CD4-positive, alpha-beta T cell treated with Interleukin-17A for 1 hour (primary cell): ENCODE measurements around the gene COL11A2.

Source experiments
- DNase-seq: peaks from one replicate; pipeline ENCODE4 v3.0.0-alpha.2; 2020

The COL11A2 gene

DNA sequence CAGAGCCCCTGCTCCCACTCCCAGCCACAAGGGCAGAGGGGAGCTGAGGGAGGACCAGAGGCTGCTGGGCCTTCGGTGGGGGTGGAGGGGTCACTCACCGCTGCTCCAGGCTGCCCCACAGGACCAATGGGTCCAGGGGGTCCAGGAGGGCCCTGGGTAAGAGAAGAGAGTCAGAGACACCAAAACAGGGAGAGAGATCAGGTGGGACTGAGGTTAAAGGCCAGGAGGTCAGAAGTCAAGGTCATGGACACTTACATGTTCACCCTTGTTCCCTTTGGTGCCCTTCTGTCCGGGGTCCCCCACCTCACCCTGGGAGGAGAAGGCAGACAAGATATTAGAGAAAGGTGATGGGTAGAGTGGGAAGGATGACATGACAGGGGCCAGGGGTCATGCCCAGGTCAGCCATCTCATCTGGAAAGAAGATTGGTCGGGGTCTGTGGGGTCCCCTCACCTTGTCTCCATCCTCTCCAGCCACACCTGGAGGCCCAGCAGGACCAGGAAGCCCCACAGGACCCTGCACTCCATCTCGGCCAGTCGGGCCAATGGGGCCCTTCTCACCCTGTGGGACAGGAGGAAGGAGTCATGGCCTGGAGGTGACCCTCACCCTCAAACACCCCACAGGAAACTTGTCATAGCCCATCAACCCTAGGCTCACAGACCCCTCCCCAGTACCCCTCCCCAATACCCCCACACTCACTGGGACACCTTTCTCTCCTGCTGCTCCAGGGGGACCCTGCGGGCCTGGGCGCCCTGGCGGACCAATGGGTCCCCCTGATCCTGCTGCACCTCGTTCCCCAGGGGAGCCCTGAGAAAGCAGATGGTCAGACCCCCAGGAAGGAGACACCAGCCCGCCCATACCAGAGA is 21.0 kb downstream of the COL11A2 start:
- DNase-seq = no peak

DNA sequence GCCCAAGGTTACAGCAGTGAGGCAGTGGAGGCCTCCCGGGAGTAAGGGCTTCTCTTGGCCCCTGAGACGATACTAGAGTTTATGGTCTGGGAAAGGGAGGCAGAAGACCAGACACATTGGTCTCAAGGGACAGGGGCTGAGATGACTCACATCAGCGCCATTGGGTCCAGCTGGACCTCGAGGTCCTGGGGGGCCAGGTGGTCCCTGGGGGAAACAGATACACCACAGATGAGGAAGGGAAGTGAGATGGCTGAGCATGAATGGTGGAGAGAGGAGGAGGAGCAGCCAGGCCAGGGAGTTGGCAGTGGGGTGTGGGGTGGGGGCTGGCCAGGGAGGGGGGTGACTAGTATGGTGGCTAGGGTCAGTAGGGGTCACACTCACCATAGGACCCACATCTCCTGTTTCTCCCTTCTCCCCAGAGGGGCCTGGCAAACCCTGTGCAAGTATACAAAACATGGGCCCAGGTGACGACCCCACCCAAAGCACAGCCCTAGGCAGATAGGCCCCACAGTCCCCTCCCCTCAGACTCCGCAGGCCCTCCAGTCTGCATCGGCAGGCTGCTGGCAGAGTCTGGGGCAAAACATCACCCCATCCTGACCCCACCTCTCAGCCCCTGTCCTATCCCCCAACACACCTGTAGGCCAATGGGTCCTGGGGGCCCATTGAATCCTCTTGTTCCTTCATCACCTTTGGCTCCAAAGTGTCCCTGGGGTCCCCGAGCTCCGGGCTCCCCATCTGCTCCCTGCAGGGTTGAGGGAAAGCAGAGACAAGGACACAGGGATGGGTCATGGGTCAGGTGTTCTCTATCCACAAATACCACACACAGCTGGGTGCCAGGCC is 21.9 kb downstream of the COL11A2 start:
- DNase-seq = no peak

DNA sequence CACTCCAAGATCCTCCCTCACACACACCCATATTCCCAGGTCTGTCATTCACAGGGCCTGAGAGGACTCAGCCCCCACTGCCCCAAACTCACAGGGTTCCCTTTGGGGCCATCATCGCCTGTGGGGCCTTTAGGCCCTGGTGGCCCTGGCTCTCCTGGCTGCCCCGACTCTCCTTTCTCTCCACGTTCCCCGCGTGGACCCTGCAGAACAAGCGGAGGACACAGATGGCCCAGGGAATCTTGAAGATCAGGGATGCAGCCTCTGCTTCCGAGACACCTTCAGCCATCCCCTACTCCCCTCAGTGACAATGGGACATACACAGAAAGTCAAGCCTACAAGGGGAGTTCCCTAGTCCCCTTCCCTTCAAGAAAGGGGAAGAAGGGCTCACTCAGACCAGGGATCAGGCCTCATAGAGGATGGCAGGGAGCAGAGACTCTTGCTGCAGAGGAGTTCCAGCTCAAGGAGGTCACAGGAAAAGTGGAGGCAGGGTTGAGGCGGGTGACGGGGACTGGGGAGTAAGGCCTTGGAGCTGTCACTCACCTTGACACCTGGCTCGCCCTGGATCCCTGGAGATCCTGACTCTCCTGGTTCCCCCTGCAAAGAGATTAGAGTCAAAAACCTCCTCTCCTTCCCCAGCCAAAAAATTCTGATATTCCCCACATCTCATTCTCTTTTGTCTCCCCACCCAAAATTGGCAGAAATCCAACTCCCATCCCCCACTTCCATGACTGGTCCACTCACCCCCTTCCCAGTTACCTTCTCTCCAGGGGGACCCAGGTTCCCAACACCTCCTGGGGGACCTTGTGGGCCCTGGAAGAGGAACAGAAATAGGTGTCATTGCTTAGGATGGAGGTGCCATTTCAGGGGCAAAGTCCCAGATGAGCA is 22.7 kb downstream of the COL11A2 start:
- no peak for DNase-seq

DNA sequence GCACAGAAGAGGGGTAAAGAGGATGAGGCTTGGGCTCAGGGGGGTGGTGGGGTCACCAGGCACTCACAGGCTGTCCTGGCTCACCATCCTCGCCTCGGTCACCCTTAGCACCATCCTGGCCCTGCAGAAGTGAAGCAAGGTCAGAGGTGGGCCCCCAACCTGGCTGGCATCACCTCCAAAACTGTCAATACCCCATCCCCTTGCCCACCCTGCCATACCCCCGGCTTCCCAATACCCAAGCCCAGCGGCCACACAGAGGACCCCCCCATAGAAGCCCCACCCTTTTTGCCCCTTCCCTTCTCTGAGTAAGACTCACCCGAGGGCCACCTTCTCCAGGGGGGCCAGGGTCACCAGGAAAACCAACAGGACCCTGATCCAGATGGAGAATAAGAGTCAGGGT is 23.6 kb downstream of the COL11A2 start:
- DNase-seq = no peak

DNA sequence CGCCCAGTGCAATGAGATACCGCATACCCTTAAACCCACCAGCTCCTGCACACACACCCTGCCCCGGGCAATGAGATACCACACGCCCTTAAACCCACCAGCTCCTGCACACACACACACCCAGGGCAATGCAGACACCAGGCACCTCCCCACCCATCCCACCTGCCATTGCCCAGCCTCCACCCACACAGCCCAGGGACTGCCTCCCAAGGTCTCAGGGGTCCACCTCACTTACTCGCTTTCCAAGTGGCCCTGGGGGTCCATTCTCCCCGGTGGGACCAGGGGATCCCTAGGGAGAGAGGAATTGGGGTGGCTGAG is 24.0 kb downstream of the COL11A2 start:
- DNase-seq = no peak

DNA sequence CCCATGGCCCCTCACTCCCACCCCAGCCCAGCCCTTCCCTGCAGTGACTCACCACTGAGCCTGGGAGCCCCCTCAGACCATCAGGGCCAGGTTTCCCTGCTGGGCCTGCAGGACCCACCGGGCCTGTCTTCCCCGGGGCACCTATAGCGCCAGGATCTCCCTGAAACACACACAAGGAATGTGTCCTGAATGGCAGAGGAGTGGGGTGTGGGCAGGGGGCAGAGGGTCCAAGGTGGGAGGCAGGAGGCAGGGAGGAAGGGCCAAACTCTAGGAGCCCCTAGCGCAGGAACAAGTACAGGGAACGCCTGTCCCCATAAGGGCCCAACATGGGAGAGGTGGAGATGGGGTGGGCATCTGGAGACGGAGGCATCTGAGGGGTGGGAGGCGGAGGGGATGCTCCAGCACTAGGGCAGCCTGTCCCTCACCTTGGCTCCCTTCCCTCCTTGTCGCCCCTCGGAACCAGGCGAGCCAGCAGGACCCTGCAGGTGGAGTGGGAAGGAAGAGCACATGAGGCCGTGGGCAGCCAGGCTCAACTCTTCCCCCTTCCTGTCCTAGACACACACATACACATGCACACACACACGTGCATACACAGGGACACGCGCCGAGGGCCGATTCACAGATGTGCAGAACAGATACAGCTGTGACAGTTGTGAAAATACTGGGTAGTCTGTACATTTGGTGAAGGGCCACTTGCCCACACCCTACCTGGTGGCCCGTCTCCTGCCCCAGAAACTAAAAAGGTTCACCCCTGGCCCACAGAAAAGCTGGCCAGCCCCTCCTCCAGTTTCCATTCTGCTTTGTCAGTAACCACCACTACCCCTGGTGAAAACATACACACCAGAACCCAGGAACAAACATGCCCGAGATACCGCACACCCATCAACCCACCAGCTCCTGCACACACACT is 24.6 kb downstream of the COL11A2 start:
- no peak for DNase-seq

DNA sequence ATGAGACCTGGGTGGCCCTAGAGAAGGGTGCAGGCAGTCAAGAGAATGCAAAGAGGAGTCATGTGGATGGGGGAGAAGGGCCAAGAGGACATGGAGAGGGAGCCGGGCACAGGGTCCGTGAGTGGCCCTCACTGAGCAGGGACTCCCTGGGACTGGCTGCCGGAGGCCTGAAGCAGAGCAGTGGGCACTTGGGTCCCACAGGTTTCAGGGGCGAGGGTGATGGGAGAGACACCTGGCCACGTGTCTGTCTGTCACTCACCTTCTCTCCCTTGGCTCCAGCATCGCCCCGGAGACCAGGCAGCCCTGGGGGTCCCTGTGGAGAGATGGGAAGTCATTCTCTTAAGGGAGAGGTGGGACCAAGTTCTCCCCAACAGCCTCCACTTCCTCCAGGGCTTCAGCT is 25.5 kb downstream of the COL11A2 start:
- DNase-seq = no peak

DNA sequence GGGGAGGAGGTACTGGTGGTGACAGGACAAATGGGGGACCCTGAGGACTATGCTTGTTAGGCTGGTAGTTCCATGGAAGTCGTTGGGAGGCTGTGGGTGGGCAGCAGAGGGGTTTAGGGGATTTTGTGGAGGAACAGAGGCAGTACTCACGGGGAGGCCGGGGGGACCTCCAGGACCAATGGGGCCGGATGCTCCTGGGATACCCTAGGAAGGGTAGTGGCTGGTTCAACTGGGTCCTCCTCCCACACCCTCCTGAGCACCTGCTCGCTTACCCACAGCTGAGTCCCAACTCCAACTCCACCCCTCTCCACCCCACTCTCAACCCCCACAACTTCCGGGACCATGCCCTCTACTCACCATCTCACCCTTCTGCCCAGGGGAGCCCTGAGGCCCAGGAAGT is 25.9 kb downstream of the COL11A2 start:
- DNase-seq = no peak

DNA sequence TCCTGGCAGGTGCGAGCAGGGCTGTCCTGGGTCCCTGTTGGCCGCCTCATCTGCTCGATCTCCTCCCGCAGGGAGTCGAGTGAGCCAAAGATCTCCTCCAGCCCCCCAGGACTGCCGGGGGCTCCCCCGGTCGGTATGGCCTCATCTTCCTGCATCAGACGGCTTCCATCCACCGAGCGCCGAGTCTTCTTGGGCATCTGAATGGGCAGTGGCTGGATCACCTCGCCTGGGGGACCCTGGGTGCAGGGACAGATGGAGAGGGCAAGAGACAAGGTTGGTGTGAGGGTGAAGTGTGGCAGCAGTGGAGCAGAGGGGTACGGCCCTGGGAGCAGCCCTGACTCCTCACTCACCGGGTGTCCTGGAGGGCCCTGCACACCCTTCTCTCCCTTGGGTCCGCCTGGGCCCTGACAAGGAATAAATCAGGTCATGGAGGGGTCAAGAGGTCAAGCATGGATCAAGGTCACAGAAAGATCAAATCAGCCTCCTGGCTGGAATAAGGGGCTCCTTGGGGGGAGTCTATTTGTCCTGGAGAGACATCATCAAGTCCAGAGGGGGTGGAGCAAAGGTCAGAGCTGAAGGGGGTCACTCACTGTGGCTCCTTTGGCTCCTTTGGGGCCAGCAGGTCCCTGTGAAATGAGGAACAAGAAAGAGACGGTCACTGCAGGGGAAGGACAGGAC is 26.5 kb downstream of the COL11A2 start:
- no peak for DNase-seq

DNA sequence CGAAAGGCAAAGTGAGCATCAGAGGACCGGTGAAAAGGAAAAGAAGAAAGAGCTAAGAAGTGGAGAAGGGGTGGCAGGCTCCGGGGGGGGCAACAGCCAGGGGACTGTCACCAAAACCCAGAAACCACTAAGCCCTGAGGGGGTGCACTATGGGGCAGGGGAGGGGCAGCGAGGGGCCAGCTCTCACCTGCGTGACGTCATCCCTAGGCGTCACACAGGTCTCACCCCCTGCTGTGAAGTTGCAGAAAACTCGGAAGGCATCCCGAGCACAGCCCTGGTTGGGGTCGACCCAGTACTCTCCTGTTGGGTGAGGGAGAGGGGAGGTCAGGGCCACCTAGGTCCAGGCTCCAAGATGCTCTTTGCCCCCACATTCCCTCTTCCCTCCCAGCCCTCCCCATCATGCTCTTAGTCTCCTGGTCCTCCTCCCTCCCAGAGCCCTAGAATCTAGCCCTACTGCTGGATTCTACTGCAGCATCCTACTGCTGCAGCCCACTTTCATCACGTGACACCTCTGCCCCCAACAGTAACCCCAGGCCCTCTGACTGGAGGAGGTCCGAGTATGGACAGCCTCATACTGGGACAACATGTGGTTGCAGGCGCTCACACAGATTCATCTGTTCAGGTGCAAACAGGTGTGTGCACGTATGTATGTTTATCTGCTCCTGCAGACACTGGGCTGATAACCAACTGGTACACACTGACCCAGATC is 27.4 kb downstream of the COL11A2 start:
- no peak for DNase-seq

DNA sequence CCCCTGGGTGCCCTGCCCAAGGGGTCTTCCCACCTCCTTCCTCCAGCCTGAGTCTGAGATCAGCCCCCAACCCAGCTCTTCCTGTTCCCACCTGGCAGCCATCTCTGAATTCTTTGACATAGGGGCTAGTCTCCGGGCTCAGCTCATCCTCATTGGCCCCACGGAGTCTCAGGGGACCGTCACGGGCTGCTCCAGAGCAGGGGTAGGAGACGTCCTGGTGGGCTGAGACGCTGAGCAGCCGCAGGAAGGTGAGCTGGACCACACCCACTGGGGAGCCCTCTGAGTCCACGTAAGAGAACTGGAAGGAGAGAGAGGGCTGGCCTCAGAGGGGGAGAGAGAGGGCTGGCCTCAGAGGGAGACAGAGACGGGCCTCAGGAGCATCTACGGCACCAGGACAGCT is 28.1 kb downstream of the COL11A2 start:
- DNase-seq = no peak

DNA sequence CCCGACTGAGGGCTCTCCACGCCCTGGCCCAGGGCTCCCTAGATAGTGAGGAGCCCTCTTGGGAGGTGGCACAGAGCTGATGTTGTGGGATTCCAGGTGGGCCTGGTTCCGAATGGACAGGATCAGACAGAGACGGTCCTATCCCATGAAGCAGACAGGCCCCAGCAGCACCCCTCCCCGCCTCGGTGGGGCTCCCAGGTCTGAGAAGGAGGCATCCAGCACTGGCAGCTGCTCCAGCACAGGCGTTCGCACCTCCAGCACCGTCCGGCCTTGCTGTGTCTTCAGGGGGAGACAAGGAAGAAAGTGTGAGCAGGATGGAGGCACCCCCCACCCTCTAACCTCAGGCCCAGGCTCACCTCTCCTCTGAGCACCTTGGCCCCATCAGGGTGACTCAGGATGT is 28.7 kb downstream of the COL11A2 start:
- DNase-seq = no peak

DNA sequence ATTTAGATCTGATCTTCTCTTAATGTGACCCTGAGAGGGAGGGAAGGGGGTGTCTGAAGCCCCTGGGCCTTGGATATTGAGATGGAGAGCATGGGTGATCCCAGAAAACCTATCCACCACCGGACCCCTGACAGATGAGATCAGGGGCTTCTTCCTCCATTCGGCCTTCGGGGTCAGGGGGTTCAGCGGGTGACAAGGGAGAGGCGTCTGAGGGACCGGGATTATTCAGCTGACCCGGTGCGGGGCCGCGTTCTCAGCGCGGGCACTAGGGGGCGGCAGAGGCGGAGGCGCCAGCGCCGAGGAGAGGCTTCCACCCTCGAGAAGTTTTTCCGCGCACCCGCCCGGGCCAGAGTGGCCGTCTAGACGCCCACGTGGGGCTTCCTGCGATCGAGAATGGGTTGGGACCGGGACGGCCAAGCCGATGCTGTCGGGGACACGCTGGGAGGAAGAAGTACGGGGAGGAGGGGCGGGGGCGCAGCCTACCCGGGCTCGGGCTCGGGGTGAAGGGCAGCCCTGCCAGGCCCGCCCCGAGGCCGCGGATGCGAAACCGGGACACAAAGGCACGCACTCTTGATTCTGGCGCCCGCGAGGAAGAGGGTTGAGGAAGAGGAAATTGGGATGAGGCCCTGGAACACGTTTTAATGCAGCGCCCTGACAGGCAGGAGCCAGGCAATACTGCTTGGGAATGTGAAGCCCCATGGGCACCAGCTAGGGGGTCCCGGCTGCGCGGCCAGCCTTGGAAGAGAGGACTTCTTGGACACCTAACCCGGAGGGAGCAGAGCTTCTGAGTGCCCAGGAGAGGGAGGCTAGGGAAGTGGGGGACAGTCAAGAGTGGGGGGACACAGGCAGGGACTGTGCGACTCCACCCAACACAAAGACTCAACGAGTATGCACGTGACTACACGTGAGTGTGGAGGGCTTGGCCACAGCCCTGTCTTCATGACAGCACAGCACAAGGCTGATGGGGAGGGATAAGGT is 30.6 kb downstream of the COL11A2 start:
- DNase-seq = peak; percentile 85

DNA sequence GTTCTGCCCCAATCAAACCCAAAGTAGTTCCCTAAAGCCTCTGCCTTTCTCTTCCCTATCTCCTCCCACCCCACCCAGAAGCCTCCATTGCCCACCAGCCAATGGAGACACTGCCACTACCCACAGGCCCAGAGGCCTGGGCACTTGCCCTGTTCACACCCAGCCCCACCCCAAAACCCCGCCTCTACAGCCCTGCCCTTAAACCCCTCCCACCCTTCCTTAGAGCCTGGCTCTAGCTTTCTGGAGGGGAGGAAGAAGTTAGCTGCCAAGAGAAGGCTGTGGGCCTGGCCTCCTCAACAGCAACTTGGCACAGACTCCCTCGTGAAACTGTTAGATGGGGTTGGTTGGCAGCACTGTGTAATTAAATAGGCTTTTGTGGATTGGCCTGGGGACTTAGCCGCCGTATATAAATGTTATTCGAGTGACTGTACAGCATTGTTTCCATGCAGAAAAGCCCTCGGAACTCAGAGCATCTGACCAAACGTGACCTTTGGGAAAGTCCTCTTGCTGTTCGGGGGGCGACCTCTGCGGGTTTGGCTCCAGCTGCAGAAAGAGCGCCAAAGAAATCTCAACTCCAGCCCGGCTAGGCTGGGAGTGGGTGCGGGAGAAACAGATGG is 31.4 kb downstream of the COL11A2 start:
- DNase-seq = no peak

DNA sequence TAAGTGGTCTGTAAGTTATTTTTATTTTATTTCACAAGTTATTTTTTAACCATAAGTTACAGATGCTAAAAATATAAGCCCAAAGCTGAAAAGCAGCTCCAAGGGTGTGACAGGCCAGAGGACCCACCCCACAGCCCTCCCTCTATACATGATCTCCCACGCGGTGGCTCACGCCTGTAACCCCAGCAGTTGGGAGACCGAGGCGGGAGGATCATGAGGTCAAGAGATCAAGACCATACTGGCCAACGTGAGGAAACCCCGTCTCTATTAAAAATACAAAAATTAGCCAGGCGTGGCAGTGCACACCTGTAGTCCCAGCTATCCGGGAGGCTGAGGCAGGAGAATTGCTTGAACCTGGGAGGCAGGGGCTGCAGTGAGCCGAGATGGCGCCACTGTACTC is 32.2 kb downstream of the COL11A2 start:
- no peak for DNase-seq

DNA sequence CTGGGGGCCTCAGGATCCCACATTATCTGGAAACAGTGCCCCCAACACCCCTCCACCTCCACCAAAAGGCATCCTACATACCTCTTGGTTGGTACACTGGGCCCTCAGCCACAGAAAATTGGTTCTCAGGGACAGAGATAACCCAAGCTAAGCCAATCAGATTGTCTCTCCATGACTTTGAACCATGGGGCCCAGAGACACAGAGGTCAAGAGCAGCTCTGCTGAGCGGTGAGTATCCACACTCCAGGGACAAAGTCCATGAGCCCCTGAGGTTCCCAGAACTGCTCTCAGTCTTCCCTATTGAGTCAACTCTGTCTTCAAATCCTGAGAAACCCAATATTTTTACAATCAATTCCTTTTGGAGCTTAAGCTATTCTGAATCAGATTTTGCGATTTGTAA is 35.3 kb downstream of the COL11A2 start:
- DNase-seq = no peak

DNA sequence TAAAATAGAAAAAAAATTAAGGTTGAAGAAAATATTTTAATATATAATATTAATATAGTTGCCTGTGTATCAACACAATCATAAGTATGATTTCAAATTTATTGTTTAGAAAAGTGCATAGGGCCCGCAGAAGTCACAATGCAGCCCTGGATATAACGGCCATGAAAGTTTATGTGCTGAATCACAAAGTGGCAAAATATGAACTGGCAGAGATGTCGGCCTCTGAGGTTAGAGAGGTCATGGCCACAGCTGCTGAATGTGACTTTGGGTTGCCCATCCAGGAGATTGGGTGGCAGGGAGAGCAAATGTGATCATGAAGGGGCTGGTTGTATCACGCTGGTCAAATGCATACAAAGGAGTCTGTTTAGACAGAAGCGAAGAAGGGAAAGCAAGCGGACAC is 35.7 kb downstream of the COL11A2 start:
- DNase-seq = no peak

DNA sequence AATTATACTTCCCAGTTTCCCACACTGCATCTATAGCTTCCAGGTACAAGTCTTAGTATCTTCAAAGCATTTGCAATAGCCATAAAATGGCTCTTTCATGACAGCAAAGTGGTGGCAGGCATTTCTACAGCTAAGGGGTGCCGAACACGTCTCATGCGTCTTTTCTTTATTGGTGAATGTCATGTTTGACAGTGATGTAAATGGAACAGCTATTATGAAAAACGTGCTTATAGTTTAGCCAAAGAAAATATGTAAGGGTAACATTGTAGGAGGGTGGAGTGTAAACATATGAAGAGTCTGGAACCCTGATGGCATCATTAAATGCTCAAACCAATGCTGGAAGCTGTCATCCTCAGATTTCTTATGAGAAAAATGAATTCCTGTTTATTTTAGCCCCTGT is 37.9 kb downstream of the COL11A2 start:
- no peak for DNase-seq

DNA sequence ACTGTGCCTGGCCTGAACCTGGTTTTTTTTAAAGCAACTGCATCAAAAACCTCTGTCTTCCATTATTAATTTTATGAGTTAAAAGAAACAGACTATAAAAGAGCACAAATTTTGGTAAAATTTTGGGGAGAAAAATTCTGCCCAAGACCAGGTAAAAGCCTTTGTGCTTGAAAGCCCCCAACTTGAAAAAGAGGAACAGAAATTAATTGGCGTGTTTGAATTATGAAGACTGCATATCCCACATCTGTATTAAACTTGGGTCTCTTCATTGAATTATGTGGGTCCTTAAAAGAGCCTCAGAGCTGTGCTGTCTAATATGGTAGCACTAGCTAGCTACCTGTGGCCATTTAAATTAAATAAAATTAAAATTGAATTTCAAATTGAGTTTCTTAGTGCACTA is 41.2 kb downstream of the COL11A2 start:
- DNase-seq = no peak
